ENCODE results near the gene TSPEAR.

The TSPEAR gene

GRCh38 chr21:44695641-44696040 is 15.7 kb downstream of the TSPEAR start:
- H4K20me1 ChIP-seq (ENCODE audit: insufficient read depth, low read length) = no peaks in the 10 kb centered on the region
- H3K36me3 ChIP-seq (ENCODE audit: insufficient read depth, low read length) = no peaks in the 10 kb centered on the region
- H3K9me3 ChIP-seq (ENCODE audit: low read length) = peaks cover 4% of the 10 kb centered on the region; the same call in 1 of the 2 replicates
- H3K27ac ChIP-seq (ENCODE audit: low read depth, low read length, poor library complexity, severe bottlenecking) = no peak overlapping the region
- no peaks in the 10 kb centered on the region for H3F3A ChIP-seq (ENCODE audit: insufficient read depth, low read length)
- TF ChIP-seq EZH2 (IDR thresholded peaks at IDR 0.05; ENCODE audit: borderline replicate concordance, low read length) (no peak), CTCF (IDR thresholded peaks at IDR 0.05; ENCODE audit: low read length) (no peak)
- no peaks in the 10 kb centered on the region; the same call in 1 of the 2 replicates for H3K27me3 ChIP-seq (ENCODE audit: insufficient read depth, low read length)
- H2AFZ ChIP-seq (ENCODE audit: low read length) = no peak overlapping the region
- no peaks in the 10 kb centered on the region for H3K9me2 ChIP-seq (ENCODE audit: low read depth, low read length)
- no peaks in the 10 kb centered on the region for H3K4me1 ChIP-seq (ENCODE audit: insufficient read depth, low read length, severe bottlenecking)
- no peak overlapping the region for H3K9ac ChIP-seq (ENCODE audit: low read length)
- H3K4me2 ChIP-seq (ENCODE audit: low read length) = no peak overlapping the region
- H3K4me3 ChIP-seq (ENCODE audit: low read depth, low read length, poor library complexity, severe bottlenecking) = no peak overlapping the region
- H3K79me2 ChIP-seq (ENCODE audit: insufficient read depth, low read length) = no peaks in the 10 kb centered on the region

GRCh38 chr21:44695184-44695583 is 16.2 kb downstream of the TSPEAR start:
- H3K9me2 ChIP-seq (ENCODE audit: low read depth, low read length) = no peaks in the 10 kb centered on the region
- peaks cover 2% of the 10 kb centered on the region; the same call in 1 of the 2 replicates for H3K27me3 ChIP-seq (ENCODE audit: insufficient read depth, low read length)
- H3K36me3 ChIP-seq (ENCODE audit: insufficient read depth, low read length) = no peaks in the 10 kb centered on the region
- no peaks in the 10 kb centered on the region for H3K79me2 ChIP-seq (ENCODE audit: insufficient read depth, low read length)
- no peaks in the 10 kb centered on the region for H3K4me1 ChIP-seq (ENCODE audit: insufficient read depth, low read length, severe bottlenecking)
- H3K9me3 ChIP-seq (ENCODE audit: low read length) = peaks cover 4% of the 10 kb centered on the region; the same call in 1 of the 2 replicates
- no peak overlapping the region for H3K4me2 ChIP-seq (ENCODE audit: low read length)
- no peak overlapping the region for H3K4me3 ChIP-seq (ENCODE audit: low read depth, low read length, poor library complexity, severe bottlenecking)
- no peak overlapping the region for H2AFZ ChIP-seq (ENCODE audit: low read length)
- H3K27ac ChIP-seq (ENCODE audit: low read depth, low read length, poor library complexity, severe bottlenecking) = no peak overlapping the region
- no peaks in the 10 kb centered on the region for H3F3A ChIP-seq (ENCODE audit: insufficient read depth, low read length)
- H4K20me1 ChIP-seq (ENCODE audit: insufficient read depth, low read length) = no peaks in the 10 kb centered on the region
- H3K9ac ChIP-seq (ENCODE audit: low read length) = no peak overlapping the region
- TF ChIP-seq CTCF (IDR thresholded peaks at IDR 0.05; ENCODE audit: low read length) = no peak
- no peak for TF ChIP-seq EZH2 (IDR thresholded peaks at IDR 0.05; ENCODE audit: borderline replicate concordance, low read length)

- TF ChIP-seq CTCF (IDR thresholded peaks at IDR 0.05; ENCODE audit: low read length) = no peak
- TF ChIP-seq EZH2 (IDR thresholded peaks at IDR 0.05; ENCODE audit: borderline replicate concordance, low read length) = no peak
Measured at GRCh38 chr21:44694776-44695175, 16.6 kb downstream of the TSPEAR start.

More at GRCh38 chr21:44694776-44695175, 16.6 kb downstream of the TSPEAR start:
- H3K9me2 ChIP-seq (ENCODE audit: low read depth, low read length) = no peaks in the 10 kb centered on the region
- no peak overlapping the region for H3K9ac ChIP-seq (ENCODE audit: low read length)
- H3K9me3 ChIP-seq (ENCODE audit: low read length) = peaks cover 4% of the 10 kb centered on the region; the same call in 1 of the 2 replicates
- H3F3A ChIP-seq (ENCODE audit: insufficient read depth, low read length) = no peaks in the 10 kb centered on the region
- H3K4me3 ChIP-seq (ENCODE audit: low read depth, low read length, poor library complexity, severe bottlenecking) = no peak overlapping the region
- H2AFZ ChIP-seq (ENCODE audit: low read length) = no peak overlapping the region
- no peaks in the 10 kb centered on the region for H4K20me1 ChIP-seq (ENCODE audit: insufficient read depth, low read length)
- no peaks in the 10 kb centered on the region for H3K4me1 ChIP-seq (ENCODE audit: insufficient read depth, low read length, severe bottlenecking)
- no peaks in the 10 kb centered on the region for H3K36me3 ChIP-seq (ENCODE audit: insufficient read depth, low read length)
- no peaks in the 10 kb centered on the region for H3K79me2 ChIP-seq (ENCODE audit: insufficient read depth, low read length)
- H3K27ac ChIP-seq (ENCODE audit: low read depth, low read length, poor library complexity, severe bottlenecking) = no peak overlapping the region
- no peak overlapping the region for H3K4me2 ChIP-seq (ENCODE audit: low read length)
- H3K27me3 ChIP-seq (ENCODE audit: insufficient read depth, low read length) = peaks cover 4% of the 10 kb centered on the region; the same call in 1 of the 2 replicates
